ENCODE results near the gene TRIO.

TRIO gene

DNA sequence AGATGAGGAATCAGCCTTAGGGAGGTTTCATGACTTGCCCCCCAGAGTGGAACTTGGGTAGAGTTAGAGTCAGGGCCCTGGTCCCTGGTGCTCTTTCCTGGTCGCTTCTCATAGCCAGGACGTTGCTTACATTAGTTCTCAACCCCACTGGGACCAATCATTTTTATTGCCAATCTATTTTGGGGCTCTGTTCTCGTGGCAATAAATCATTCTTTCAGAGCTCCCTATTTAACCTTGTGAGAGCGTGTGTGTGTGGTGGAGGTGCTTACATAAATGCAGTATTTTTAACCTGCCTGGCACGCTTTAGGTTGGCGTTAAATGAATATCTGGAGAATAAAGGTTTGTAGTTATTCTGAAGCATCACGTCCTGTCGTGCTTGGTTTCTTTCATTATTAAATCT is 4.1 kb downstream of the TRIO start:
- DNase-seq (ENCODE audit: low read depth) = no peak

DNA sequence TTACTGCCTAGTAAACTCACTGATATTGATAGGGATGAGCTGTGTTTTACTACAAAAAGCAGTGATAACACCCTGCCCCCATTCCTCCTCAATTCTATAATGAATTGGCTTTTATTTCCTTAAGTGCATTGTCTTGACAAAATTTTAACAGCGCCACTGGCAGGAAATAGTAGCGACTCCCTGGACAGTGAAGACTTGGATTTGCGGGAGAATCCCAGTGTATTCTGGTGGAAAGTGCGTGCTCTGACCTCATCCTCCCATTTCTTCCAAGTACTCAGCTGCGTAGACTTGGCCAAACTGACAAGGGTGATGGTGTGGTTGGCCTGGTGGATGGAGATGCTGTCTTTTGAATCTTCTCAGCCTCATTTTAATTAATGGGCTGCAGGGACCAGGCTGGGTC is 5.3 kb downstream of the TRIO start:
- no peak for DNase-seq (ENCODE audit: low read depth)

DNA sequence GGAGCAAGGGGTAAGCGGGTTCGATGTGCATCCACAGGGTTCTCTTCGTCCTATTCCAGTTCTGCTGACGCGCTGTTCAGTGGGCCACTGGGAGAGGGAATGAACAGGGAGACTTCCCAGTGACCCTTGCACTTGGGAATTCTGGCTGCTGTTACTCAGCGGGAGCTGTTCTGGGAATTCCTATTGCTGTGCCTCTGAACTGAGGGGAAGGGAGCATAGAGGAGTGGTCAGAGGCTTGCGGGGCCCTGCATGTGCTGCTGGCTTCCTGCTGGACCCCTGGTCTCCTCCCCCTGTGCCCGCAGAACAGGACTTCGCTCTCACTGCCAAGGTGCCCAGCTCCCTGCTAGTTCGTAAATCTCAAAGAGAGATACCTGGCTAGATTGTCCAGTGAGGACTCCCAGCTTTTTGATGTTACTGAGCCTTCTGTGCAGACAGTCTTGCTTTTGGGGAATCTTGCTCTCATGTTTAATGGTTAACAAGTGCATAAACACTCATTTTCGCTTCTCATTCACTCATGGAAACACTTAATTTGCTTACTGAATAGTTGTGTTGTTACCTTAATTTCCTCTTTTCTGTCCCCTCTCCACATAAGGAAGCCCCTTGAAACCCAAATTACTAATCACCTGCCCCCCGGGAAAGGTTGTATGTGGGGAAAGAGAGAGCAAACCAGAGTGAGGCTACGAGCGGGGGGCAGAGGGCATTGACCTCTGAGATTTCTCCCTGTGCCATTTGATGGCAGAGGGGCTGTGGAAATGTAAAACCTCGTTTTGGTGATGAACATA is 5.9 kb downstream of the TRIO start:
- DNase-seq (ENCODE audit: low read depth) = no peak

DNA sequence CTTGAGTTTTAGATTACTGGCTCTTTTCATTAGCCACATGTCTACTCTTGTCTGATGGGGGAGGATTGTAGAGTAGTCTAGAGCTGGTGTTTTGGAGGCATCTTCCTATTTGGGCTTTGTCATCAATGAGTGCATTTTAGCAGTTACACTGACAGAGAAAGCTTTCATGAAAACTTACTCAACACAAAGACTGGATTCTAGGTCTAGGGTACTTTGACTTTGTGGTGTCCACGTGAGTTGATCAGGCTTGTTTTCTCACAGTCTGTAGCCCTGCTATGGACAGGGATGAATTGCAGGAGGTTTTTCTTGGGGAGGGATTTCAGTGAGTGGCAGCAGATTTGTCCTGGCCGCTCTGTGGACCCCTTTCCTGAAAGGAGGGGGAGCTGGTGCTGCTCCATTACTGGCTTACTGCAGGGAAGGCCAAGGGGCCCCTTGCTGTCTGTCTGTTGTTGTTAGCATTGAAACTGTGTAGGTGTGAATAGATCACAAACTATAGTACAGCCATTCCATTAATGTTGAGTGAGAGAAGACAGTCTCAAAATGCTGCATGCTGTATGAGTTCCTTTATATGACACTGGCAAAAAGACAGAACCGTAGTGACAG is 6.6 kb downstream of the TRIO start:
- DNase-seq (ENCODE audit: low read depth) = no peak

DNA sequence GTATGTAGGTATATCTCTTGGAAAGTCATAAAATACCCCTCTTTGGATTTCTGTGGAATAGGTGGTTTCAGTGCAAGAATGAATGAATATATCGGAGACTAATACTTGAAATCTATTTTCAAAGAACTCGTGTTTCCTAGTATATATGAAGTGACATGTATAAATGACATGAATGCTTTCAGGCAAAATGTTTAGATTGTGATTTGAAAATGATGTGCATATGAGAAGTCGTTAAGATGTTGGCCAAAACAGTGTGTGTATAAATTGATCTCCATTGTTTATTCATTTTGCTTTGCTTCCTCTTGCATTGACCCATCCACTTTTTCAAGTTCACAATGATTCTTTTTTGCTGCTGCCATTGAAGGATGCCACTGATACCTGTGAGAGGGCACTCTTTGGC is 8.3 kb downstream of the TRIO start:
- no peak for DNase-seq (ENCODE audit: low read depth)

DNA sequence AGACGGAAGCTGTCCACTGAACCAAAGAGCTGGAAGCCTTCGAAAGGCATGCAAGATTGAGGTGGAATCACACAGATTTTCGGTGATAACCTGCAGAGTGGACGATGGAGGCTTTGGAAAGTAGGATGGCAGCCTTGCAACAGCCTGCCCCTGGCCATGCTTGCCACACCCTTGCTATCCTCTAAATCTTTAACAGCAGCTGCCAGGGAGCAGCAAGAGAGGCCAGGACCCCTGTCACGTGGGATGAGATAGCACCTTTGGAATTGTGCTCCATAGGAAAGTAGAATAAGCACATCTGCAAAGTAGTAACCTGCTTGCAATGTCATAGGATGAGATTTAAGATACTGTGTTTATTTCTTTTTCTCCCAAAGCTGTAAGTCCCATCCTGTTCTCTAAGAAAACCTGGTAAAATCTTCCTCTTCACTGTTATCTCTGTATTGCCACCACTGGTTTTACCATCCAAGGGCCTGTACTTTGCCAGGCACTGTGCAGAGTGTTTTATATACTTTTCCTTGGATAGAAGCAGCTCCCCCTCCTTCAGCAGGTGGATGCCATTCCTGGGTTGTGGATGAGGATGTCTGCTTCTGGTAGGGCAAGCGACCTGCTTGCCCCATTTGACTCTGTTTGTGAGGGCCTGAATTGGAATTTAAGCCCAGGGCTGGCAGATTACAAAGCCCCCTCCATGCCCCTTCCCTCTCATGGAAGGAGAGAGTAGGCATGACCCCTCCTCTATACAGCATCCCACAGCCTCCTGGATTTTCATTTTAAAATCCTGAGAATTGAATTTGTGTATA is 10.1 kb downstream of the TRIO start:
- DNase-seq (ENCODE audit: low read depth) = no peak

DNA sequence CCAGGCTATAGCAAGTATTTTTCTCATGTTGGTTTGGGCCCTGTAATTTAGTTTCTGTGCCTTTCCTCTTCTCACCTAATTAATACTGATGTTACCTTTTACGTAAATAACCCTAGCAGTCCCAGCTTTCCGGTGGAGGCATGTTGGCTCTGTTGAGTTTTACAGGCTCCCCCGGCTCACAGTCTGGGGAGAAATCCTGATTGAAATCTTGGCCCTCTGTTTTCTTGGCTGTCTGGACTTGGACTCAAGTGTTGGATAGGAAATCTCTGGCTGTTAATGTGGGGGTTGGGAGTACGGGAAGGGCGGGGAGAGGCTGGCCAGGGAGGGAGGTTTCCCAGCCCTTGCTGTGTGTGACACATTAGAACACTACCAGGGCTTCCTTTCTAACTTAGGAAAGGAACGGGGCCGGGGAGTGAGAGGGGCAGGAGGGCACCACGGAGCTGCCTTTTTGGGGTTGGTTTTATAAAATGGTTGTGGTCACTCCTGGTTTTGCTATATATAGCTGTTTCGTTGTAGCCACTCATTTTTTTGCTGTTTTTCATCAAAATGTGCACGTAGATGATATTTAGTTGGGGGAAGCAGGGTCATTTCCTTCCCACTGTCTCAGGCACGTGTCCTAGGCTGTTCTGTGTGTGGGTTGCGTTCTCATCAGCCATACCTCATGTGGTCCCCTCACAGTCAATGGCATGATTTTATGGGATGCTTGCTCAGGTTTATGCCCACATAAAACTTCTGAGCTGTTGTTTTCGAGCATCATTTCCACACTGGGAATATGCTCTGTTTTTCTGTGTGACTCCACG is 11.0 kb downstream of the TRIO start:
- no peak for DNase-seq (ENCODE audit: low read depth)

DNA sequence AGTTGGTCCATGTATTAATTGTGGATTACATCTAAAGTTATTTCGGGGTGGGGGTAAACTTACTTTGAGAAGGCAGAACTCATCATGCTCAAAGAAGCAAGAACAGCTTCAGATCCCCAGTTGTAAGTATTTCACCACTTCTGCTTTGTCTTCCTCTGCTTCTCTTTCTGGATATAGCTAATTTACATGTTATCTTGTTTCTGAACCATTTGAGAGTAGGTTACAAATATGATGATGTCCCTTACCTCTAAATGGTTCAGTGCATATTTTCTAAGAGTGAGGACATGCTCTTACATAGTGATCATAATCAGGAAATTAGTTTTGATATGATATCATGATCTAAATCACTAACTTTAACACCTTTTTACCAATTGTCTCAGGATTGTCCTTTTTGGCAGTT is 11.9 kb downstream of the TRIO start:
- DNase-seq (ENCODE audit: low read depth) = no peak

DNA sequence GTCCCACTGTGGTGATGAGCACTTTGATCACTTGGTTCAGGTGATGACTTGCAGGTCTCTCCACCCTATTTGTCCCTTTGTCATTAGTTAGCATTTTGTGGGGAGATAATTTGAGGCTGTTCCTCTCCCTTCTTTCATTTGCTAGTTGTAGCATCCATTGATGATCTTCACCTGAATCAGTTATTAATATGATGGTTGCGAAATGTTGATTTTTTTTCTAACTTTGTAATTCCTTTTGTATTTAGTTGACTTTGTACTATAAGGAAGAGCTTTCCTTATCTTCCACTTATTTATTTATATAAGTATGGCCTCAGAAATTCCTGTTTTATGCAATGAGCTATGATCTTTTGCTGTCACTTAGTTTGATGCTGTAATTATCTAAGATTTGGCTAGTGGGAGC is 12.6 kb downstream of the TRIO start:
- no peak for DNase-seq (ENCODE audit: low read depth)

DNA sequence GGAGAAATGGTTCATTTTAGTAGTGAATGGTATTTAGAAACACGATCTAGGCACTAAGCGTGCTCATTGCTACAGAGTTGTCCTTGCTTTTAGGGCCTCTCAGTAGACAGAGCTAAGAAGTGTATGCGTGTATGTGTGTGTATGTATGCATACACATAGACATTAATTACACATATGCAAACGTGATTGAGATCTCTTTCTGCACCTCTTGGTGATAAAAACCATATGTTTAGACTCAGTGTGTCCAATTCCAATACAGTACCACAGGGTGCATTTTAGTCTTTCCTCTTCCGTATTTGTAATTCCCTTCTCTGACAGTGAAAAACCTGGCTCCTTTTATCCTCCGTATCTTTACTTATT is 13.1 kb downstream of the TRIO start:
- no peak for DNase-seq (ENCODE audit: low read depth)

DNA sequence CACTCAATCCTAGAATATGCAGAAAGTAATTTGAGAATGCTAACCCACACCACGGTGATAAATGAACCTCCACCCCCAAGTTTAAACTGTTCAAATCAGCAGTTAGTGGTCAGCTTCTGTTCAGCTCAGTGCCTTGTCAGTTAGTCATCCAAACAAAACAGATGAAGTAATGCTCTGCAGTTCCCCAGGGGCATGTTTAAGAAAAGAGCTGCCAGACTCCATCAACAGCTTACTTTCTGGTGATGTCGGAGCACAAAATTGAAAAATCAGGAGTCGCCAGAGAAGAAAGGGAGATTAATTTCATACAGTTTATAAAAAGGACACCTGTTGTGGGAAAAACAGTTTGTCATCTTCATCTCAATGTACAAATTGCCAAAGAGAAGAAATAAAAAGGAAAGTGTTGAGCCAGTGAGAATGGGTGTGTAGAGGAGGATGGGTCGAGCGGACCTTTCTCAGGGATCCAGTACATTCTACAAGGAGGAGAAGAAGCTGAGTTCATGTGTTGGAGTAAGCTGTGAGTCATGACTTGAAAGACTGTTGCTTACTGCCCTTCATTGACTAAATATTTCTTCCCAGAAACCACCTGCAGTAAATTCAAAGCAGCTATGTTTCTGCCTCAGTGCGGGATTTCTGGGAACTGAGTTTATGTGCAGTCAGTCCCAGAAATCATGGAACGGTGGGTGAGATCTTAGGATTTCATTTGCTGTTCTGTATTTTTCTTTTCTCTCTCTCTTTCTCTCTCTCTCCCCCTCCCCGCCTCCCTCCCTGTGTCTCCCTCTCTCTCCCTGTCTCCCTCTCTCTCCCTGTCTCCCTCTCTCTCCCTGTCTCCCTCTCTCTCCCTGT is 13.7 kb downstream of the TRIO start:
- no peak for DNase-seq (ENCODE audit: low read depth)

DNA sequence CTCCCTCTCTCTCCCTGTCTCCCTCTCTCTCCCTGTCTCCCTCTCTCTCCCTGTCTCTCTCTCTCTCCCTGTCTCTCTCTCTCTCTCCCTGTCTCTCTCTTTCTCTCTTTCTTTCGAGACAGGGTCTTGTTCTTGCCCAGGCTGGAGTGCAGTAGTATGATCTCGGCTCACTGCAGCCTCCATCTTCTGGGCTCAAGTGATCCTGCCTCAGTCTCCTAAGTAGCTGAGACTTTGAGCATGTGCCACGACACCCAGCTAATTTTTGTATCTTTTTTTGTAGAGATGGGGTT is 14.3 kb downstream of the TRIO start:
- DNase-seq (ENCODE audit: low read depth) = no peak

DNA sequence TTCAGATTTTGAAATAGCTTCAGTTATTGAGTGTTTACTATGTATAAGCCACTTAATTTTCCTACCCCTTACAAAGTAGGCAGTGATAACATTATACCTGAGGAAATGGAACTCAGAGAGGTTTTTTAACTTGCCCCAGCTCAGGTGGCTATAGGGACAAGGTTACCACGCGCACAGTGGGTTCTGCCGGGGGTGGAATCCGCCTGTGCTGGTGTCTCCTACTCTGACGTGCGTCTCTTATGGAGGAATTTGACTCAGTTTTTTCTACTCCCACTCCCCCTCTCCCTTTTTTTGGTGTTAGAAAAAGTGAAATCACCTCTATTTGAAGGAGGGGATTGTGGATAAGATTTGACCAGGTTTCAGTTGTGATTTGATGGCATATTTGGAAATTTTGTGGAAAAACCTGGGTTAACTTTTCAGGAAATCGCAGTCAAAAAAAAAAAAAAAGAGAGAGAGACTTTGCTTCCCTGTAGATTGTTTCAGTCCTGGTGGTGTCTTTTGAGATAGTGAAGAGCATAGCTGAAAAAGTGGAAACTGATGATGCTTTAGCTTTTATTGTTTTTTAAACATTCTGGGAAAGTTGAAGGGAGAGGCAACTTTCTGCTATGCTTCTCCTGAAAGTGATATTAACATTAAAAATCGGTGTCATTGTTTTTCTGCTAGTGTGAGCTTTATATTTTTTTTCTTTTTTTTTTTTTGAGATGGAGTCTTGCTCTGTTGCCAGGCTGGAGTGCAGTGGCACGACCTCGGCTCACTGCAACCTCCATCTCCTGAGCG is 15.9 kb downstream of the TRIO start:
- DNase-seq (ENCODE audit: low read depth) = no peak

DNA sequence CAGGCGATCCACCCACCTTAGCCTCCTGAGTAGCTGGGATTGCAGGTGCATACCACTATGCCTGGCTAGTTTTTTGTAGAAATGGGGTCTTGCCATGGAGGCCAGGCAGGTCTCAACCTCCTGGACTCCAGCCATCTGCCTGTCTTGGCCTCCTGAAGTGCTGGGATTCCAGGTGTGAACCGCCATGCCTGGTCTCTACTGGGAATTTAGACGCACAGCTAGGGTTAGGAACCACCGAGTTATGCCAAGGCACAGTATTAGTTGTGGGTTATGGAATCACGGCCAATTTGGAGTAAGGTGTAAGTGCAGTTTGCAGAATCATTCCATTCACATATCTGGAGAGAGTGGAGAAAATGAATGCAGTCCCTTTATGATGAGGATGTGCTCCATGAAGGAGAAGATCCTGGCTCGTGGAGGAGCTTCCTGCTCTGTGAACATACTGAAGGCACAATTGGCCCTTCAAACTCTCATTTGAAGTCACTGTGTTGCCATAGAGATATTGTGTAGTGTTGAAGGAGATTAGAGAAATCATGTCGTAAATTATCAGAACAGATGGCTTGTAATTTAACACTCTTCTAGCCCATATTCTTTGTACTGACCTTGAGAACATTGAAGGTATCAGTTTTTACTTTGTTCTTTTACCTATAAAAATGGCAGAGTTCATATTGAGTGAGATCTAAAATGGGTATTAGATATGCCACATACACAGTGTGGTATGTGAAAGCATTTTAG is 18.8 kb downstream of the TRIO start:
- no peak for DNase-seq (ENCODE audit: low read depth)

DNA sequence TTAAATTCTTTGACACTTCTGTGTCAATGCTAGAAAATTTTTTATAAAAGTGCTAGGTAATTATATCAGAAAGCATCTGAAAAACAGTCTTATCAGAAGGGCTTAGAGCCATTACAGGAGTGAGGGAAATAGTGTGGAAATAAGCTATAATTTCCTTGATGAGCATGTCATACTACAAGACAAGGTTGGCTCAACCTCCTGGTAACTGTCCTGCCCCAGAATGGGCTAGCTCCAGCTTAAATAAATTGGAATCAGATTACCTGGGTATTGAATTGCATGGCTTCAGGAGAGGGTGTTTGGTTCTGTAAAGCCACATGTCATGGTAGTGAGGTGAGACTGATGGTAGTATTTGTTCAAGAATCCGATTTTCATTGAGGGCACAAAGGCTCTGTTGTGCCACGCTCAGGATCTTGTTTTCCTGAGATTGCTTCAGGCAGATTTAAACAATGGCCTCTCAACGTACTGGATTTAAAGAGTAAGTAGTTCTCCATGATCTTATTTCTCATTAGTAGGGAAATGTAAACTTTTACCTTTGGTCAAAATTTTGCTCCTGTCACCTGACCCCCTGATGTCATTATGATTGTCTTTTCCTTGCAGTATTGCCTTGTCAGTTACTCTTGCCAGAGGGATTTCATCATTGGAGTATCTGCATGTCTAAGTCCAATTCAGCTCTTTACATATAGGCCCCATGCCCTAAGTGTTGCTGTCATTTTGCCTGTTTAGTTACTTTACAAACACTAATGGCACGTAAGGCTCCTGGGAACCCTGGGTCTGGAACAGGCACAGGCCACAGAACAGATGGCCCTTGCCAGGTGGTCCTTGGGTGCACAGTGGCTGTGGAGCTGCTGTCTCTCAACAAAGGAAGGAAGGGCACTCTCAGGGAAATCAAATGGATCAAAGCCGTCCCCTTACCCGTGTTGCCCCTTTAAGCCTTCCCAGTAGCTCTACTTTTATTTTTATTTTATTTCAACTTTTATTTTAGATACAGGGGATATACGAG is 21.3 kb downstream of the TRIO start:
- DNase-seq (ENCODE audit: low read depth) = no peak

DNA sequence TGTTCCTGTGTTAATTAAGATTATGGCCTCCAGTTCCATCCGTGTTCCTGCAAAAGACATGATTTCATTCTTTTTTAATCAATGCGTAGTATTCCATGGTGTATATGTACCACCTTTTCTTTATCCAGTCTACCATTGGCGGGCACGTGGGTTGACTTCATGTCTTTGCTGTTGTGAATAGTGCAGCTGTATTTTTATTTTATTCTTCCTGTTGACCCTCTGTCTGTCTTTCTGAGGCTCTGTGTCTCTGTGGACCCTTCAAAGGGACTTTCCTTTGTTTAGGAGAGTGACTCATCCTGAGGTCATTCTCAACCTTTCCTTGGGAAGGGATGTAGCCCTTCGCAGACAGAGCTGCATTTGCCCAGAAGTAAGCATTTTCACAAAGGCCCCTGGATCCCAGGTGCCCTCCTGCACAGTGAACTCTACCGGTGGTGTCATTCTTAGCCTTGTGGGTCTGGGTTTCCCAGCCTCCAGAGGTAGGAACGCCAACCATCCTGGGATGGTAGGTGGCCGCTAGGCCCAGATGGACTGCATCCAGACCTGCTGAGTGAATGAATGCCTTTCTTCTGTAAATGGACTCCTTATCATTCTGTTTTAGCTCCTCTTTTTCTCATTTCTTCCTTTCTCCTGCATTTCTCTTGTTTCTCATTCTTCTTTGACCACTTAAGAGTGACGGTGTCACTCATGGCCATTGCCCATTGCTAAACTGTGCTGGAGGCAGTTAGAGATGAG is 22.4 kb downstream of the TRIO start:
- no peak for DNase-seq (ENCODE audit: low read depth)

DNA sequence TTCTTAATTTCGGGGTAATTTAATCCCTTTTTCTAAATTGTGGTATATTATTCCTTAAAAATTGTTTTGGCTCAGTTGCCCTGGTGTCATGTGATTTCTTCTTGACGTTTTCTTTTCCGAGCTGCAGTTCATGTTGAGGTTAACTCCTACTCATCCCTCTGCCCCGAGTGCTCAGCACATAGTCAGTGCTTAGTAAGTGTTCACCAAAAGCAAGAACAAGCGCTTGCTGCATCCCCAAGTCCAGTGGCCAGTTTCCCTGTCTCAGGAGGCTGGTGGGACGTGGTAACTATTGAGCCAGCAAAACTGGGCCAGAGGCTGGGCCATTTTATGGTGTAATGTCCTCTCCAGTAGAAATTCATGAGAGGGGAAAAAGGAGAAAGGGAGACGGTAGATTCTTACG is 23.3 kb downstream of the TRIO start:
- DNase-seq (ENCODE audit: low read depth) = no peak

DNA sequence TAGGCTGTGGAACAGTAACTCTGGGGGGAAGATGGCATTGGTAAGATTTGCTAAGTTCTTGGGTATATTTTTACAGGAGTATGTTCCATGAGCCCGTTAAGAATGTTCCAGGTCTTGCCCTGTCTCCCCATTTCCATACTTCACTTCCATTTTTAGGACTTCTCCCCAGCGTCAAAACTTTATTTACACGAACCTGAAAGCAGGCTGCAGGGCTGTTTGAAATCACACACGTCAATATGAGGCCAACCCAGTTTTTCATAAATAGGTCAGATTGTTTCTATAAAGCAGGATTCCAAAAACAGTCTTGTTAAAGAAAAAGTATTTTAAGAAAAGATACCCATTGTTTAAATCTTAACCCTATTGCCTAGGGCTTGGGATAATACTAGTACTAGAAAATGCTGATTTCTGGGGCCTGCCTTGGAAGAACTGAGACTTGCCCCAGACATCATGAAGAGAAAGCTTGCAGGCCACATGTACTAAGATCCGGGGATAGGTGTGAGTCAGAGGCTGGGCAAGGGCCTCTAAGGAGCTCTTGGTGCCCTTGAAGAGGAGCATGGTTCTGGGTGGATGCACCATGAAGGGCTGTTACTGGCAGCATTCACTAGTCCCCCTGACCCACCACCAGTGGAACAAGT is 24.2 kb downstream of the TRIO start:
- DNase-seq (ENCODE audit: low read depth) = no peak
